Measurements from ENCODE around the gene HIBCH.

- TF ChIP-seq ARID4B (CRISPR knock-in tag; IDR thresholded peaks at IDR 0.05) = no peak
- TF ChIP-seq HDAC8 (tag; IDR thresholded peaks at IDR 0.05) = no peak
- no peak for TF ChIP-seq CTCF (IDR thresholded peaks at IDR 0.05 in 2 of 3, conservative IDR thresholded peaks at IDR 0.05 in 1 of 3; ENCODE audit: insufficient read depth in 2 of 3, low read depth in 1 of 3, low read length in 3 of 3)
- no peak for TF ChIP-seq TAL1 (IDR thresholded peaks at IDR 0.05)
- no peak for TF ChIP-seq FOXJ3 (CRISPR knock-in tag; IDR thresholded peaks at IDR 0.05)
- TF ChIP-seq CREM (IDR thresholded peaks at IDR 0.05; ENCODE audit: low read depth) = no peak
- no peak for TF ChIP-seq JUN (IDR thresholded peaks at IDR 0.05; ENCODE audit: borderline replicate concordance, low read depth, low read length)
- TF ChIP-seq JUN (CRISPR knock-in tag; IDR thresholded peaks at IDR 0.05; ENCODE audit: borderline replicate concordance) = no peak
- TF ChIP-seq MTA2 (IDR thresholded peaks at IDR 0.05; ENCODE audit: low read depth) = no peak
Measured at GRCh38 chr2:190202604-190203003, 117.0 kb downstream of the HIBCH start.

Measured in K562 (cell line).